ENCODE data around the gene TOR2A. TPM values are rescaled to one million over a fixed set of nuclear protein-coding genes. Genes with fewer than 3 reads are reported as not detected.

Gene TOR2A
- total RNA-seq, 1 experiment from 2014 or later = 14.4 TPM

GRCh38 chr9:127733614-127734013, 1.5 kb downstream of the TOR2A start (continued):
- TF ChIP-seq, protein P1, sequence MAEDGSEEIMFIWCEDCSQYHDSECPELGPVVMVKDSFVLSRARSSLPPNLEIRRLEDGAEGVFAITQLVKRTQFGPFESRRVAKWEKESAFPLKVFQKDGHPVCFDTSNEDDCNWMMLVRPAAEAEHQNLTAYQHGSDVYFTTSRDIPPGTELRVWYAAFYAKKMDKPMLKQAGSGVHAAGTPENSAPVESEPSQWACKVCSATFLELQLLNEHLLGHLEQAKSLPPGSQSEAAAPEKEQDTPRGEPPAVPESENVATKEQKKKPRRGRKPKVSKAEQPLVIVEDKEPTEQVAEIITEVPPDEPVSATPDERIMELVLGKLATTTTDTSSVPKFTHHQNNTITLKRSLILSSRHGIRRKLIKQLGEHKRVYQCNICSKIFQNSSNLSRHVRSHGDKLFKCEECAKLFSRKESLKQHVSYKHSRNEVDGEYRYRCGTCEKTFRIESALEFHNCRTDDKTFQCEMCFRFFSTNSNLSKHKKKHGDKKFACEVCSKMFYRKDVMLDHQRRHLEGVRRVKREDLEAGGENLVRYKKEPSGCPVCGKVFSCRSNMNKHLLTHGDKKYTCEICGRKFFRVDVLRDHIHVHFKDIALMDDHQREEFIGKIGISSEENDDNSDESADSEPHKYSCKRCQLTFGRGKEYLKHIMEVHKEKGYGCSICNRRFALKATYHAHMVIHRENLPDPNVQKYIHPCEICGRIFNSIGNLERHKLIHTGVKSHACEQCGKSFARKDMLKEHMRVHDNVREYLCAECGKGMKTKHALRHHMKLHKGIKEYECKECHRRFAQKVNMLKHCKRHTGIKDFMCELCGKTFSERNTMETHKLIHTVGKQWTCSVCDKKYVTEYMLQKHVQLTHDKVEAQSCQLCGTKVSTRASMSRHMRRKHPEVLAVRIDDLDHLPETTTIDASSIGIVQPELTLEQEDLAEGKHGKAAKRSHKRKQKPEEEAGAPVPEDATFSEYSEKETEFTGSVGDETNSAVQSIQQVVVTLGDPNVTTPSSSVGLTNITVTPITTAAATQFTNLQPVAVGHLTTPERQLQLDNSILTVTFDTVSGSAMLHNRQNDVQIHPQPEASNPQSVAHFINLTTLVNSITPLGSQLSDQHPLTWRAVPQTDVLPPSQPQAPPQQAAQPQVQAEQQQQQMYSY (CRISPR knock-in tag; IDR thresholded peaks at IDR 0.05) = no peak
- TF ChIP-seq ZNF671 (CRISPR knock-in tag; IDR thresholded peaks at IDR 0.05) = no peak

GRCh38 chr9:127732444-127732843, 2.6 kb downstream of the TOR2A start:
- ChIA-PET POLR2A (no interaction called here), CTCF (interaction anchor here (0.6 to 4.5 kb wide), 9 partner anchors 8 to 243 kb away, joined by 3 to 80 read pairs (median 4); partner anchors contain the start of gene PTRH1)
- H3K9me3 Mint-ChIP-seq = no peaks in the 10 kb centered on the region
- DNase-seq (ENCODE audit: low spot score) = no peak
- ATAC-seq = no peak
- peaks cover 11% of the 10 kb centered on the region for H3K4me1 Mint-ChIP-seq
- peaks cover 3% of the 10 kb centered on the region; the same call in 1 of the 2 replicates for H3K27me3 Mint-ChIP-seq (ENCODE audit: low read depth)
- no peaks in the 10 kb centered on the region for H3K36me3 Mint-ChIP-seq
- H3K4me3 Mint-ChIP-seq = no peak overlapping the region
- H3K27ac Mint-ChIP-seq = peak overlapping the region; percentile 74; the same call in 1 of the 2 replicates
- no peak for TF ChIP-seq TP53 (CRISPR knock-in tag; IDR thresholded peaks at IDR 0.05)
- no peak for TF ChIP-seq ZBTB43 (CRISPR knock-in tag; IDR thresholded peaks at IDR 0.05)
- TF ChIP-seq NR3C1 (CRISPR knock-in tag; conservative IDR thresholded peaks at IDR 0.05; ENCODE audit: low read depth) = no peak
- no peak for TF ChIP-seq NFYB (CRISPR knock-in tag; conservative IDR thresholded peaks at IDR 0.05; ENCODE audit: low read depth)
- TF ChIP-seq, protein P2, sequence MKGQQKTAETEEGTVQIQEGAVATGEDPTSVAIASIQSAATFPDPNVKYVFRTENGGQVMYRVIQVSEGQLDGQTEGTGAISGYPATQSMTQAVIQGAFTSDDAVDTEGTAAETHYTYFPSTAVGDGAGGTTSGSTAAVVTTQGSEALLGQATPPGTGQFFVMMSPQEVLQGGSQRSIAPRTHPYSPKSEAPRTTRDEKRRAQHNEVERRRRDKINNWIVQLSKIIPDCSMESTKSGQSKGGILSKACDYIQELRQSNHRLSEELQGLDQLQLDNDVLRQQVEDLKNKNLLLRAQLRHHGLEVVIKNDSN (CRISPR knock-in tag; IDR thresholded peaks at IDR 0.05) = no peak
- TF ChIP-seq, protein P3, sequence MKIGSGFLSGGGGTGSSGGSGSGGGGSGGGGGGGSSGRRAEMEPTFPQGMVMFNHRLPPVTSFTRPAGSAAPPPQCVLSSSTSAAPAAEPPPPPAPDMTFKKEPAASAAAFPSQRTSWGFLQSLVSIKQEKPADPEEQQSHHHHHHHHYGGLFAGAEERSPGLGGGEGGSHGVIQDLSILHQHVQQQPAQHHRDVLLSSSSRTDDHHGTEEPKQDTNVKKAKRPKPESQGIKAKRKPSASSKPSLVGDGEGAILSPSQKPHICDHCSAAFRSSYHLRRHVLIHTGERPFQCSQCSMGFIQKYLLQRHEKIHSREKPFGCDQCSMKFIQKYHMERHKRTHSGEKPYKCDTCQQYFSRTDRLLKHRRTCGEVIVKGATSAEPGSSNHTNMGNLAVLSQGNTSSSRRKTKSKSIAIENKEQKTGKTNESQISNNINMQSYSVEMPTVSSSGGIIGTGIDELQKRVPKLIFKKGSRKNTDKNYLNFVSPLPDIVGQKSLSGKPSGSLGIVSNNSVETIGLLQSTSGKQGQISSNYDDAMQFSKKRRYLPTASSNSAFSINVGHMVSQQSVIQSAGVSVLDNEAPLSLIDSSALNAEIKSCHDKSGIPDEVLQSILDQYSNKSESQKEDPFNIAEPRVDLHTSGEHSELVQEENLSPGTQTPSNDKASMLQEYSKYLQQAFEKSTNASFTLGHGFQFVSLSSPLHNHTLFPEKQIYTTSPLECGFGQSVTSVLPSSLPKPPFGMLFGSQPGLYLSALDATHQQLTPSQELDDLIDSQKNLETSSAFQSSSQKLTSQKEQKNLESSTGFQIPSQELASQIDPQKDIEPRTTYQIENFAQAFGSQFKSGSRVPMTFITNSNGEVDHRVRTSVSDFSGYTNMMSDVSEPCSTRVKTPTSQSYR (CRISPR knock-in tag; IDR thresholded peaks at IDR 0.05) = no peak
- TF ChIP-seq ZNF416 (CRISPR knock-in tag; IDR thresholded peaks at IDR 0.05) = no peak
- TF ChIP-seq, protein P4, sequence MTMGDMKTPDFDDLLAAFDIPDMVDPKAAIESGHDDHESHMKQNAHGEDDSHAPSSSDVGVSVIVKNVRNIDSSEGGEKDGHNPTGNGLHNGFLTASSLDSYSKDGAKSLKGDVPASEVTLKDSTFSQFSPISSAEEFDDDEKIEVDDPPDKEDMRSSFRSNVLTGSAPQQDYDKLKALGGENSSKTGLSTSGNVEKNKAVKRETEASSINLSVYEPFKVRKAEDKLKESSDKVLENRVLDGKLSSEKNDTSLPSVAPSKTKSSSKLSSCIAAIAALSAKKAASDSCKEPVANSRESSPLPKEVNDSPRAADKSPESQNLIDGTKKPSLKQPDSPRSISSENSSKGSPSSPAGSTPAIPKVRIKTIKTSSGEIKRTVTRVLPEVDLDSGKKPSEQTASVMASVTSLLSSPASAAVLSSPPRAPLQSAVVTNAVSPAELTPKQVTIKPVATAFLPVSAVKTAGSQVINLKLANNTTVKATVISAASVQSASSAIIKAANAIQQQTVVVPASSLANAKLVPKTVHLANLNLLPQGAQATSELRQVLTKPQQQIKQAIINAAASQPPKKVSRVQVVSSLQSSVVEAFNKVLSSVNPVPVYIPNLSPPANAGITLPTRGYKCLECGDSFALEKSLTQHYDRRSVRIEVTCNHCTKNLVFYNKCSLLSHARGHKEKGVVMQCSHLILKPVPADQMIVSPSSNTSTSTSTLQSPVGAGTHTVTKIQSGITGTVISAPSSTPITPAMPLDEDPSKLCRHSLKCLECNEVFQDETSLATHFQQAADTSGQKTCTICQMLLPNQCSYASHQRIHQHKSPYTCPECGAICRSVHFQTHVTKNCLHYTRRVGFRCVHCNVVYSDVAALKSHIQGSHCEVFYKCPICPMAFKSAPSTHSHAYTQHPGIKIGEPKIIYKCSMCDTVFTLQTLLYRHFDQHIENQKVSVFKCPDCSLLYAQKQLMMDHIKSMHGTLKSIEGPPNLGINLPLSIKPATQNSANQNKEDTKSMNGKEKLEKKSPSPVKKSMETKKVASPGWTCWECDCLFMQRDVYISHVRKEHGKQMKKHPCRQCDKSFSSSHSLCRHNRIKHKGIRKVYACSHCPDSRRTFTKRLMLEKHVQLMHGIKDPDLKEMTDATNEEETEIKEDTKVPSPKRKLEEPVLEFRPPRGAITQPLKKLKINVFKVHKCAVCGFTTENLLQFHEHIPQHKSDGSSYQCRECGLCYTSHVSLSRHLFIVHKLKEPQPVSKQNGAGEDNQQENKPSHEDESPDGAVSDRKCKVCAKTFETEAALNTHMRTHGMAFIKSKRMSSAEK (CRISPR knock-in tag; IDR thresholded peaks at IDR 0.05; ENCODE audit: borderline replicate concordance) = no peak
- no peak for TF ChIP-seq MLX (CRISPR knock-in tag; IDR thresholded peaks at IDR 0.05)
- no peak for TF ChIP-seq EMX1 (CRISPR knock-in tag; IDR thresholded peaks at IDR 0.05)
- no peak for TF ChIP-seq ARID4B (CRISPR knock-in tag; IDR thresholded peaks at IDR 0.05; ENCODE audit: borderline replicate concordance)
- TF ChIP-seq ETV6 (CRISPR knock-in tag; IDR thresholded peaks at IDR 0.05) = no peak
- no peak for TF ChIP-seq MXD4 (CRISPR knock-in tag; IDR thresholded peaks at IDR 0.05; ENCODE audit: borderline replicate concordance)
- TF ChIP-seq, protein P5, sequence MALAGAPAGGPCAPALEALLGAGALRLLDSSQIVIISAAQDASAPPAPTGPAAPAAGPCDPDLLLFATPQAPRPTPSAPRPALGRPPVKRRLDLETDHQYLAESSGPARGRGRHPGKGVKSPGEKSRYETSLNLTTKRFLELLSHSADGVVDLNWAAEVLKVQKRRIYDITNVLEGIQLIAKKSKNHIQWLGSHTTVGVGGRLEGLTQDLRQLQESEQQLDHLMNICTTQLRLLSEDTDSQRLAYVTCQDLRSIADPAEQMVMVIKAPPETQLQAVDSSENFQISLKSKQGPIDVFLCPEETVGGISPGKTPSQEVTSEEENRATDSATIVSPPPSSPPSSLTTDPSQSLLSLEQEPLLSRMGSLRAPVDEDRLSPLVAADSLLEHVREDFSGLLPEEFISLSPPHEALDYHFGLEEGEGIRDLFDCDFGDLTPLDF (CRISPR knock-in tag; IDR thresholded peaks at IDR 0.05) = no peak
